Esophagus squamous epithelium (tissue), 5 donors: ENCODE data around the gene ABCB9. TPM values are rescaled to one million over a fixed set of nuclear protein-coding genes. Genes with fewer than 3 reads are reported as not detected.

Source experiments
- DNase-seq: peaks from one replicate; lab custom pipeline; 2025; lab: John Stamatoyannopoulos, UW
- H3K27ac ChIP-seq, 4 donors: fragments of 200-600 bp; sonication (generic); one replicate each; pipeline ENCODE4 v1.5.1; 2016 to 2019; ENCODE audit warnings: mild to moderate bottlenecking in 1 of 4
- H3K27me3 ChIP-seq, 4 donors: fragments of 200-600 bp; sonication (generic); 1 replicate in 3 of 4; 2 replicates in 1 of 4; pipeline versions ENCODE4 v1.5.1 to v1.6.0; 2017 to 2021; ENCODE audit warnings: antibody characterized with exemption in 1 of 4
- H3K36me3 ChIP-seq, 3 donors: fragments of 200-600 bp; sonication (generic); one replicate each; pipeline ENCODE4 v1.5.1; 2016 to 2019
- H3K4me1 ChIP-seq, 3 donors: fragments of 200-600 bp; sonication (generic); one replicate each; pipeline ENCODE4 v1.5.1; 2017 to 2019
- H3K4me3 ChIP-seq, 4 donors: fragments of 200-600 bp; sonication (generic); 1 replicate in 3 of 4; 2 replicates in 1 of 4; pipeline ENCODE4 v1.5.1; 2016 to 2019; ENCODE audit warnings: mild to moderate bottlenecking in 2 of 4, moderate library complexity in 1 of 4
- H3K9me3 ChIP-seq, 3 donors: fragments of 200-600 bp; sonication (generic); one replicate each; pipeline ENCODE4 v1.5.1; 2016 to 2019
- POLR2A ChIP-seq, 4 donors: fragments of 450-650 bp; IDR thresholded peaks; one replicate each; pipeline ENCODE4 v1.6.1; 2017; ENCODE audit warnings: antibody characterized with exemption in 4 of 4, mild to moderate bottlenecking in 4 of 4, moderate library complexity in 3 of 4
- WGBS, 2 donors: methylation state at CpG; one replicate each; pipeline ENCODE4 v1.1.5; 2018; 5-methylcytosine and 5-hydroxymethylcytosine counted together
- intact Hi-C: fragments of 100-400 bp; cut with DNase I; formaldehyde crosslinking; loops from one replicate; pipeline ENCODE4 v1.15.0; 2022
- total RNA-seq, 4 donors: library from RNA; depleted of rRNA; stranded (reverse); fragments of >200 nt; gene quantifications; one replicate each; pipeline ENCODE4 v1.1.0, GENCODE V29; 2016
- TF ChIP-seq, protein P1 (sequence below), 6 experiments: fragments of 450-650 bp in 4 of 6; fragments of 200-600 bp in 2 of 6; sonication (generic) in 2 of 6; IDR thresholded peaks; one replicate each; pipeline ENCODE4 v1.5.1; 2016 to 2019; ENCODE audit warnings: antibody characterized with exemption in 6 of 6, mild to moderate bottlenecking in 4 of 6, moderate library complexity in 4 of 6
- donor health status: DM: yes; HTN: yes; CAD: no.

ABCB9 gene
- total RNA-seq, 4 donors from 2014 or later = 2.9 to 5.5 (median 3.3) TPM

- H3K36me3 ChIP-seq = no peaks in the 10 kb centered on the region
- WGBS, 2 donors = 42 to 49% methylated on average over 10 of the region's 10 CpGs
- no peaks in the 10 kb centered on the region for H3K27me3 ChIP-seq
- H3K27ac ChIP-seq = no peak overlapping the region
- no peaks in the 10 kb centered on the region for H3K9me3 ChIP-seq
- intact Hi-C loops = no loop called here
- no peak overlapping the region for H3K4me3 ChIP-seq
- no peak for DNase-seq
- TF ChIP-seq, protein P1, sequence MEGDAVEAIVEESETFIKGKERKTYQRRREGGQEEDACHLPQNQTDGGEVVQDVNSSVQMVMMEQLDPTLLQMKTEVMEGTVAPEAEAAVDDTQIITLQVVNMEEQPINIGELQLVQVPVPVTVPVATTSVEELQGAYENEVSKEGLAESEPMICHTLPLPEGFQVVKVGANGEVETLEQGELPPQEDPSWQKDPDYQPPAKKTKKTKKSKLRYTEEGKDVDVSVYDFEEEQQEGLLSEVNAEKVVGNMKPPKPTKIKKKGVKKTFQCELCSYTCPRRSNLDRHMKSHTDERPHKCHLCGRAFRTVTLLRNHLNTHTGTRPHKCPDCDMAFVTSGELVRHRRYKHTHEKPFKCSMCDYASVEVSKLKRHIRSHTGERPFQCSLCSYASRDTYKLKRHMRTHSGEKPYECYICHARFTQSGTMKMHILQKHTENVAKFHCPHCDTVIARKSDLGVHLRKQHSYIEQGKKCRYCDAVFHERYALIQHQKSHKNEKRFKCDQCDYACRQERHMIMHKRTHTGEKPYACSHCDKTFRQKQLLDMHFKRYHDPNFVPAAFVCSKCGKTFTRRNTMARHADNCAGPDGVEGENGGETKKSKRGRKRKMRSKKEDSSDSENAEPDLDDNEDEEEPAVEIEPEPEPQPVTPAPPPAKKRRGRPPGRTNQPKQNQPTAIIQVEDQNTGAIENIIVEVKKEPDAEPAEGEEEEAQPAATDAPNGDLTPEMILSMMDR (IDR thresholded peaks at IDR 0.05) = no peak
- TF ChIP-seq POLR2A (IDR thresholded peaks at IDR 0.05) = no peak
- peaks cover 0 to 25% (median 4%) of the 10 kb centered on the region in 3 donors for H3K4me1 ChIP-seq
Measured at GRCh38 chr12:122902854-122903692, 63.2 kb downstream of the ABCB9 start.

GRCh38 chr12:122899887-122900286 lies 66.4 kb downstream of the ABCB9 start:
- intact Hi-C loops = no loop called here
- WGBS, 2 donors = 96 to 99% methylated on average over 6 of the region's 6 CpGs
- H3K27ac ChIP-seq = peak overlapping the region in 2 of 4 donors; percentile 63 to 96

GRCh38 chr12:122896662-122897061 lies 69.6 kb downstream of the ABCB9 start:
- H3K27me3 ChIP-seq = no peaks in the 10 kb centered on the region
- intact Hi-C loops = no loop called here
- H3K27ac ChIP-seq = peak overlapping the region; percentile 88 to 99 (median 96)
- no peaks in the 10 kb centered on the region for H3K9me3 ChIP-seq
- DNase-seq = no peak
- WGBS, 2 donors = 89 to 98% methylated on average over 7 of the region's 7 CpGs
- no peak for TF ChIP-seq POLR2A (IDR thresholded peaks at IDR 0.05)
- TF ChIP-seq, protein P1 (IDR thresholded peaks at IDR 0.05) = no peak
- H3K4me1 ChIP-seq = peaks cover 35 to 82% (median 42%) of the 10 kb centered on the region in 3 donors
- H3K36me3 ChIP-seq = no peaks in the 10 kb centered on the region
- H3K4me3 ChIP-seq = no peak overlapping the region

More at GRCh38 chr12:122899887-122900286, 66.4 kb downstream of the ABCB9 start:
- no peak for DNase-seq
- peaks cover 5 to 50% (median 13%) of the 10 kb centered on the region in 3 donors for H3K4me1 ChIP-seq
- no peak overlapping the region for H3K4me3 ChIP-seq
- H3K36me3 ChIP-seq = no peaks in the 10 kb centered on the region
- H3K27me3 ChIP-seq = no peaks in the 10 kb centered on the region
- TF ChIP-seq, protein P1 (IDR thresholded peaks at IDR 0.05) = no peak
- H3K9me3 ChIP-seq = no peaks in the 10 kb centered on the region

- H3K4me1 ChIP-seq = peaks cover 42 to 84% (median 48%) of the 10 kb centered on the region in 3 donors
- H3K4me3 ChIP-seq = peak within 1 kb of the TSS; percentile 75 to 89 (median 80)
- H3K27ac ChIP-seq = peak within 1 kb of the TSS; percentile 88 to 99 (median 96)
- 17 to 29% methylated on average over 14 to 32 of the region's 81 CpGs for WGBS, 2 donors
- peak in 3 of 4 donors; percentile 95 to 98 (median 97) for TF ChIP-seq POLR2A (IDR thresholded peaks at IDR 0.05)
- TF ChIP-seq, protein P1 (IDR thresholded peaks at IDR 0.05) = peak in 3 of 6 experiments; percentile 16 to 43 (median 24)
- H3K36me3 ChIP-seq = no peaks in the 10 kb centered on the region
- intact Hi-C loops = no loop called here
- H3K9me3 ChIP-seq = no peaks in the 10 kb centered on the region
- no peaks in the 10 kb centered on the region for H3K27me3 ChIP-seq
- no peak for DNase-seq
Measured at GRCh38 chr12:122895704-122896636, 70.3 kb downstream of the ABCB9 start, which contains the start of gene VPS37B. VPS37B (minus strand) TSS chr12:122896124; CDS start chr12:122896062, 62 bp downstream.
